NCI-H345 treated with DMSO at 0.1 percent for 48 hours (cell line): ENCODE results near the gene SLC25A21.
A peak's percentile ranks its signal among the peaks of the same experiment; 100 is the strongest.
"Not testable (repeated sequence)": the region's sequence is repeated elsewhere in the genome, so short reads cannot be mapped to it uniquely, and the experiment has no call there.

Experiments
- DNase-seq: peaks from one replicate; lab custom pipeline; 2025; ENCODE audit not compliant: unreplicated experiment; lab: John Stamatoyannopoulos, UW

Gene SLC25A21

DNA sequence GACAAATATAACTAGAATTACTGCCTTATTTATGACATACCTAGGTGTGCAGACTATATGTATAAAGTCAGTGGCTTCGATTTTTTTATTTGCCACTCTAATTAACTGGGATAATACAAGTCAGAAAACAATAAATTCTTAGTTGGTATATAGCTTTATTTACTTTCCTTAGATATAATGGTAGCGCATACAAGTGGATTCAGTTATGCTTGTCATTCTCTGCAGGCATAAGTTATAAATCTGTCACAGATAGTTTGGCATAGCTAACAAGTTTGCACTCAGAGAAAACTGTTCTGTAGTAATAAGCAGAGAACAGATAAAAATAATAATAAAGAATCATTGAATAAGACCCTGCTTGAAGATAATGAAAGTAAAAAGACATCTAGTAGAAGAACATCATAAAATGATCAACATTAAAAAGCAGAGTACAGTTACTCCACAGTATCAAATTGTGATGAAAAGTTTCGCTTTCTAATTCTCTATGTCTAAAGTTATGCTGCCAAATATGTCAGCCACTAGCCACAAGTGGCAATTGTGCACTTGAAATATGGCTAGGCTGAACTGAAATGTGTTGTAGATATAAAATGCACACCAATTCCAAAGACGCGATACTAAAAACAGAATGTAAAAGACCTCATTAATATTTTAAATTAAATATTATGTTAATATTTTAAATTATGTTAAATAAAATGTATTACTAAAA is 224.1 kb downstream of the SLC25A21 start:
- no peak for DNase-seq

DNA sequence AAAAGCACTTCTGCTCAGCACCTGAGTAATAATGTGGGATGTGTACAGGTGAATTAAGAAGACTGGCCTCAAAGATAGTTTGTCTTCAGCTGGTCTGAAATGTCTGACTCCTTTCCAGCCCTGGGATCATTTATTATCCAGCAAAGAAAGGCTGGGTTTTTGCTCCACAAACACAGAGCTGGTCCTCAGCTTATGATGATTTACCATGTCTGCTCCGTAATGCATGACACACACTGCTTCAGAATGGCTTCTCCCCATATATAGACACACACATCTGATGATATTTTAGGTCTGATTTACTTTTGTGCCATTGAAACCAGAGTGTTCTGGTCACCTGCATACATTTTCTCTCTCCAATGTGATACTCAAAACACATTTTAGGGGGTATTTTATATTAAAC is 225.0 kb downstream of the SLC25A21 start:
- DNase-seq = no peak

DNA sequence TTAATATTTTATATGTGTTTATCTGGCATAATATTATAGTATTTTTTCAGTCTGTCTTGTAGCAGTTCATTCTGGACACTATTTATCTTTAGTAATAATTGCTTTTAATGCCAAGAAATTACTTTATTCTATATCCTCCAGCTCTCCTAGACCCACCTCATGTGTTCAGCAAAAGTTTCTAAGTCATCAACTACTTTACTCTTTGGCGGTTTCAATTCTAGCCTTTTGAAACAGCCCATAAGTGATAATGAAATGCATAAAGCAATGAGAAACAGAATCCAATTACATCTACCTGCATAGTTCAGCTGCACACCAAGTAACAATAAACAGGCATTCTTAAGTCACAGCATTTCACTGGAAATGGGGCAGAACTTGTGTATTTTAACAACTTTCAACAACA is 225.5 kb downstream of the SLC25A21 start:
- no peak for DNase-seq

DNA sequence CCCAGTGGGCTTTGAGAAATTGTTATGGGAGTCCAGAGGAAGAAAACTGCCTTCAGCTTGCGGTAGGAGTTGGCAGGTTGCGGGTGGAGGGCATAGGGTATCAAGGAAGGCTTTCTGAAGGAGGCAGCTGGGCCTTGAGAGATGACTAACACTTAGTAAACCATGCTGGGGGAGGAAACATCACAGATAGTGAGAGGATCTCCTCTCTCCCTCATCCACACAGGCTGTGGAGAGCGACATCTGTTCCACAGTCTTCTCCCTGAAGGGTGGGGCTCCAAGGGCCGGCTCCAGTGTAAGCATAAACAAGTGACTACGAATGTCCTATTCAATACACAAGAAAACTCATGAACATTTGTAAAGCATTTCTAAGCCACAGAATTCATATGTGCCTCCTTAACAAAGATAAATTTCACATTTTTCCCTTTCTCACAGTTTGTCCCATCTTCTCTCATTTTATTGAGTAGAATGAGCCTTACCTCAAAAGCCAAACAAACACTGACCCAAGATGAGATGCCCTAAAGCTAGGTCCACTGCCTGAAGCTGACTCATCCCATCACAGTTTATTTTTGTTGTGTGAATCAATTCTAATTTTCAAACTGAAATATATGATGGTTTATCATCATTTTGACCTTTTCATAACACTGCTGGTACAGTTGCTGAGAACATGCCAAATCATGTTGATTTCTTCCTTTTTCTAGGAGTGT is 227.9 kb downstream of the SLC25A21 start:
- DNase-seq = no peak

DNA sequence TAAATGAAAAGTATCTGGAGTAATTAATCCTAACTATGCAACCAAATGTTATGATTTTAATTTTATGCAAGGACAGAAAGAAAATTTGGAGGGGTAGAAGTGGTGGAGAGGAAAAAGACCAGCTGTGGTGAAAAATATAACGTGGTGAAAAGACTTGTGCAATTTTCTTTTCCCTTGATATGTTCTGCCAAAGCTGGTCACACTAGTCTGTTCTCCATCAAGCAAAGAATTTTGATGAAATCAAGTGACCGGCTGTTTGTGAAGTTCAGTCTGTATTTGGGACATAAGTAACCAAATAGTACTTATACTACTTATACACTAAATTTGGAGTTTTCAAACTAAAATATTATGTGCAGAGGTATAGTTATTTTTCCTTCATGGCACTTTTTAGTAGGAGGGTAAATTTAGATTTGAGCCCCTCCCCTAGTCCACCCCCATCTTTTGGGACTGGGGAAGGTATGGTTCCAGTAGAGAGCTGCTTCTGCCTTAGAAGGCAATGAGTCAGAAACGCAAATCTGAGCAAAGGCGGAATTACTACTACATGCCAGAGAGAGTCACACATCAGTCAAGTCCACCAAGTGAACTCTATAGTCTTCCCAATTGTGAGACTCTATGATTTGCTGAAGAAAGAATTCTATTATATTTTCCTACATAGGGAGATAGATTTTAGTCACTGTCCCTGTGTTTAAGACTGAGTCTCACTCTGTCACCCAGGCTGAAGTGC is 229.7 kb downstream of the SLC25A21 start:
- no peak for DNase-seq

DNA sequence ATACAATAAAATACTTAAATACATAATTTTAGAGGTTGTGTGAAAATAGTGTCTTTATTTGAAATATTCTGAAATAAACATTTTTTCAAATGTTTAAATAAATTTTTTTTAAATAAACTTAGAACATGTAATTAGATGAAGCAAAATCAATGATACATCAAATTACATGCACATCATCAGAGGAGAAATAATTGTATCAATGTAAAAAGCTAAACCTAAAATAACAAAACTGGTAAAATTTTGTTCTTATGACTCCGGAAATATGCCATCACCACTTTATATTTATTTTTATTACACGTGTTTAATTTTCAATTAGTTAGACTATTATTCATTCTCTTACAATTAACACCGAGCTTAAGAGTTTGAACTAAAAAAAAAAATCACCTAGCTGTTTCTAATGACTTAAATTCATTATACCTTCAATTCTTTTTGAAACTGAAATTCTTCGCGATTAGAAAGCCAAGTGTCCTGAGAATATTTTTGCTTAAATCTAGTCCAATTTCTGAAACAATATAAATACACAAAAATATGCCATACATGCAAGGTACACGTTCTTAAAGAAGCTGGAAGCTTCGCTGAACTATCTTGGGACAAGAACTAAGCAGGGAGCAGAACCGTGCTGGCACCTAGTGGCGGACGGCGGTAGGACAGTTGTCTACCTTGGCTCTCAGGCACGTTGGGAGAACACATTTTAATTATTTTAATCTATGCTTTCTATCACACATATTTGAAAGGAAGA is 230.5 kb downstream of the SLC25A21 start:
- peak; percentile 49 for DNase-seq

DNA sequence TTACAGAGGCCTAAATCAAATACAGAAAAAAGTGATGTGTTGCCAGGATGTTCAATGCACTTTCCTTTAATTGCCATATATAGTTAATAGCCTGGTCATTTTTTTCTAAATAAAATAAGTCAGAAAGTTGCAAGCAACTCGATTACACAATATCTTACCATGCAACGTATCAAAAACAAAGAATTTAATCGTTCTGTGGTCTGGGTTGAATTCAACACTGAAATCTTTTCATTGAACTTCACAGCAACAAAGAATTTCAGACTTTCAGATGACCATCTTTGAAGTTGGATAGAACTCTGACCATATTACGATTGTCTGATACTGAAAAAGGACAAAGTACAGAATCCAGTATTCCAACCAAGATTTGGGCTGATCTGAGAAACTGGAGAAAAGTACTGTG is 231.9 kb downstream of the SLC25A21 start:
- DNase-seq = no peak

DNA sequence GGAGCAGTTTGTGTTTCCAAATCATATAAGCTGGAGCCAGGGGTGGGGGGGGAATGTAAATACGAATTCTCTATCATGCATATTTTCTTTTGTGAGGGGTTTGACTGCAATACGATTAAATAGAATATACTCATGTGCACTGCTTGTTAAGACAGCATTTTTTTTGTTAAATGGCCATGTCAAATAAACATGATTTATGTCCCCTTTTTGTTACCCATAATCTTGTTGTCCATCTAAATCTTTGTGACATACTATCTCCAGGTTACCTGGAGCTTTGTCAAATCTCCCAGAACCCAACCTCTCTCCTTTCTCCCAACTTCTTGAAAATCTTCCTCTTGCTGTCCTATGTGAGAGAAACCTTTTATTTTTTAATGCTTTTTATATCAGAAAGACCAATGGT is 233.1 kb downstream of the SLC25A21 start:
- DNase-seq = no peak

DNA sequence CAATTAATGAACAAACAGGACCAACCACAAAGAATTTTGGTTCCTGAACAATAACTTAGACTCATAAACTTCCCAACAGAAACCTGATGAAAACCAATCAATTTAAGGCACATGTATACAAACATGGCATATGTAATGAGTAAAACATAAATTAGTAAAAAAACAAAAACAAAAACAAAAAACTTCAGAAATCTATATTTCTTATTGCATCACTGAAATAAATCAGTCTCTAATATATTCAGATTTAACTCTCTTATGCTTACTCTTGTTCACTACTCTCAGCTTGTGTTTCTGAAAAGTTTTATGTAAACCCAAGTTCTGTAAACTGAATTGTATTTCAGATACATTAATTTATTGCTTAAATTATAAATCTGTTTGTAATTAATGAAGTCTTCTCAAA is 233.7 kb downstream of the SLC25A21 start:
- DNase-seq = no peak

DNA sequence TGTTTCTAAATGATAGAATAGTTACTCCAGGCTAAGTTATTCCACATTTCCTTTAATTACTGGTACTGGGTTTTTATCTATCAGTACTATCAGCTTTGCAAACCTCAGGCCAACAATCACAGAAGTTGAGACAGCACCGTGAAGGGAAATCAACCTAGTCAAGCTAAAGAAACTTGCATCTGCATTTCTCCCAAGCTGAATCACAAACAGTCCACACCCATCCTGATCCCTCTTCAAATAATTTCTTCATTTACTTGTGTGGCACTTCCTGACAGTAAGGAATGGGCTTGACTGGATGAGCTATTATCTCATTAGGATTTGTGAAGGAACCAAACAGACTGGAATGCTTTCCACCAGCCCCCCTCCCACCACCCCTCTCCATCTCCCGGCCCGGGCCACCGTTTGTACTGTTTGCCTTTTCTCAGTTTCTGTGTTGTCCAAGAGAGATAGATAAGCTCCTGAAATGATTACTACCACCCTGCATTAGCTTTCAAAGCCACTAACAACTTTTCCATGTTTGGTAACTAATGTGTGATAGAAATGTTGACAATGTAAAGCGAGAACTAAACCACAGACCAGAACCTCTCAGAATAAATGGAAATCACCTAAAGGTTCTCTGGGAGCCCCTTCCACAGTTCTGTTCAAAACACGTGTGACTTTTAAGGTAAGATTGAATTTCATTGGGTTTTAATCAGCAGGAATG is 236.3 kb downstream of the SLC25A21 start:
- no peak for DNase-seq

DNA sequence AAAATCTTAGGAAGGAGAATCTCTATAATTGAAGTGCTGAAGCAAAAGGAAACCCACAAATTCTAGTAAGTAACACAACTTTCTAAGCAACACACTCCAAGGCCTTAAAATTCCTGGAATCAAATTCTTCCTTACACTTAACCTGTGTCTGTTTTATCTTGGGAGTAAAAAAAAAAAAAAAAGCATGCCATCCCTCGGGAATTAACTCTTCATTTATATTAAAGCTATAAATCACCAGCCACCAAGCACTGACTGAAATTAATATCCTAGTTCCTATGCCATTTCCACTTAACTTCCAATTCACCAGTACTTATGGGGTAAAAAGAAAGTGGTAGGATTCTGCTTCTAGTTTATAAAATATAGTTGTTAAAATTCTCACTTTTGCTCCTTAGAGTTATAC is 238.1 kb downstream of the SLC25A21 start:
- no peak for DNase-seq

DNA sequence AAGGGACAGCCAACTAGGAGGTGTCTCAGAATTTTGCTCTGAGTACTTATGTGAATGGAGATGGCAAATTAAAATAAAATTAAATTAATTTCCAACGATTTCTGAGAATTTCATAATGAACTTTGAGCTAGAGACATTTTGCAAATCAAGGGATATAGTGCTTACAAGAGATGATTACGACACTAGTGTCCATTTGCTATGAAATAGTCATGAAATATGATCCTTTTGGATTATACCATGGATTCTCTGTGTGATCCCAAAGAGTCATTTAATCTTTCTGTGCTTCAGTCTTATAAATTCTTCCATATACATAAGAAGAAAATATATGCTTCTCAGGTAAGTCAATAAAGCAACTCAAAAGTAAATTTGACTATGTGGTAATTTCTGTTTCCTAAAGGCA is 240.6 kb downstream of the SLC25A21 start:
- no peak for DNase-seq

DNA sequence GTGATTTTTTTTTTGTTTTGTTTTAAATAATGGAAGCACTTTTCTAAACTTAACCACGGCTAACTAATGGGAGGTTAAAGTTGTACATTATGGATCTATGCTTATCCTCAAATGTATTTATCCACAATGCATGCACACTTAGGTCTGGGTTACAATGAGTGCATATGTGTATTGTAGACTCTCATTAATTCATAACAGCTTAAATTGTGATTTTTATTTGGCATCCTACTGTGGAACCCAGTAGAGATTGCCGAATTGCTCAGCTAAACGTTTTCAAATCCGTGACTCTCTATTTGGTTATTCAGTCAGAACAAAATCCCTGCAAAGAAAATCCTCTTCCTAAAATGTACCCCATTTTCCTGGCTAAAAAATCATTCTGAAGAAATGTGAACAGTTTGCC is 244.0 kb downstream of the SLC25A21 start:
- DNase-seq = no peak

DNA sequence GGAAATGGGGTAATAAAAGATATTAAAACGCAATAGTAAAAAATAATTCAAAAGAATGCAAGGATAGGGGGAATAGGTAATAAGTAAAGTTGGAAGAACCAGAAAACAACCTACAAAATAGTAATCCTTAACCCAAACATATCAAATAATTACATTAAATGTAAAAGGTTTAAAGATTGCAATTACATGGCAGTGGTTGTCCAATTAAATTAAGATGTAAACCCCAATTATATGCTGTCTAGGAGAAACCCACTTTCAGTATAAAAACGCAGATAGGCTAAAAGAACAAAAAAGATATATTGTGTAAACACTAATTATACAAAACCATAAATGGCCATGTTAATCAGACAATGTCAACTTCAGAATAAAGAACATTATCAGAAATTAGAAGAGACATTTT is 247.3 kb downstream of the SLC25A21 start:
- DNase-seq = no peak

DNA sequence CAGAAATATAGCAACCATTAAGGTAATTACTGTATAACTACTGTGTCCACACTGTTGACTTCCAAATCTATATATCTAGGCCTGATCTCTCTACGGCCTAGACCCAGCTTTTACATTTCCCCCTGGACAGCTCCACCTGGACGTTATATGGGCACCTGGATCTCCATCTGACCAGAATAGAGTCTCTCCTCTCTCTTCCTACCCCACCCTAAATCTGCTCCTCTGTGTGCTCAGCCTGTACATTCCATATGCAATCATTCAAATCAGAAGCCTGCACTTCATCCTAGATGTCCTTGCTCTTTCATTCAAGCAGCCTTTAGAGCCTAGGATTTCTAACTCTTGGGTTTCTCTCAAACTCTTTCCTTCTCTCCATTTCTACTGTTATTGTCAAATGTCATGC is 255.7 kb downstream of the SLC25A21 start:
- DNase-seq = no peak

DNA sequence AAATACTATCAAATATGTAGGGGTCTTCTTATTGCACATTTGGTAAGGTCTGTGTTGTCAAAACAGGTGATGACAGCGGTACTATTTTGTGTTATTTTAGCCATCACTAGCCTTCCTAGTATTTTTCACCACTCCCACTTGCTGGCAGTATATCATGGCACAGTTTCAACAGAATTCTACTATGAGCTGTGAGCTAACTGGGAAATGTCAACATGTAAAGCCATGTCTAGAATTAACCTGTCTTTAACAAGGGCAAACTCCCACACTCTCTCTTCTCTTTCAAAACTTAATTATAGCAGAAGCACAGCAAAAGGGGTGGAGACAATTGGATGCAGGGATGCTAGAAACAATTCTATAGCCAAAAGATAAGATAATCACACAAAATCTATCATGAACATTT is 257.3 kb downstream of the SLC25A21 start:
- no peak for DNase-seq

DNA sequence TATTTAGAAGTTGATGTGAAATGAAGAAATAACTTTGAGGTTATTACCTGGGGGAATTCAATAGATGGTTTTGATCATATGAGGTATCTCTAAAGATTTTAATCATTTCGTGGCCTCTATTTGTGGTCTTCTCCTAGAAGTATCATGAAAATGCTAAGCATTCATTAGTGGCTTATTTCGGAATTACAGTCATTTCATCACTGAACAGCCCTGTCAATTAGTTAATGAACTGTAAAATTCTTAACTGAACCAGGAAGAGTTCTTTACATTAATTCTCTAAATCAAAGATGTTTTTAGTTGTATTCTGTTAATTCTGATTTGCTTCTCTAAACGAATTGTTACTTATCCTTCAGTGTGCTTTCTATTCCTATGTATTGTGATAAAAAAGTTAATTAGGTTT is 261.8 kb downstream of the SLC25A21 start:
- DNase-seq = no peak

DNA sequence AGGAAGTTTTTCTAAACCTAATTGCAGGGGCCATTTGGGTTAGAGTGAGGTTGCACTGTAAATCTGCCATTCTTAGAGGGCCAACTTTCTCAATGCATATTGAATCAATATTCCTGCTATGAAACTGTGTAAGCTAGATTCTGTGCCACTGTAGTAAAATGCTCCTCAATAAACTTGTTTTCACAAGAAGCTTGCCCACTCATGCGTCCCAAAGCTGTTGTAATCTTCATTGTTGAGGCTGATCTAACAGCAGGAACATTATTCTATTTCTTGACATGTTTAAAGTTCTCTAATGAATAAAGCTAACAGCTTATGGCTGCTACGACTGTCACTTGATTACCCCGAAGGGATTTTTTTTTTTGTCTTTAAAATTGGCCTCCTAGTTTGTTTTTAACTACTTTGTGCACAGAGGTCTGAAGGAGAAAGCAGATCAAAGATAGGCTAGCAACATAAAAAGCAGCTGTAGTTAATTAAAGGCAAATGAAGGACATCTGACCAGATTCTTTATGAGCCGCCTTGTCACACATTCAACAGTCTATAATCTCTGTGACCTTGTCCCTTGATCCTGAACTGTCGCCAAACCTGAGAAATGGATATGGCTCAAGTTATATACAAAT is 267.0 kb downstream of the SLC25A21 start:
- DNase-seq = no peak

DNA sequence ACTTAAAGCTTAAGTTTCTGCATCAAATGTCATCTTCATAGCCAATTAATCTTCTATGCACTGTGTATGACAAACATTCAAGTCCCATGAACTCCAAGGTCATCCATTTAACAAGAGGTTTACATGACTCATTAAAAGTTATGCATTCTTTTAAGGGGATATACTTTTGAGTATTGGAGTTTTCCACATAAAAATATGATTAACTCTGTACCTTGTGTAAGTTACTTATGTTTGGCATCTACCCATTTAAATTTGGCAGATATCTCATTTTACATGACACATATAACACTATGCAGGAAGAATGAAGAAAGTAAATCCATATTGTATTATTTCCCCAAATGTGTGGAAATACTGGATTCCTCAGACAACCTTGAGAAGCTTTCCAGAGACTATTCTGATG is 270.5 kb downstream of the SLC25A21 start:
- no peak for DNase-seq

DNA sequence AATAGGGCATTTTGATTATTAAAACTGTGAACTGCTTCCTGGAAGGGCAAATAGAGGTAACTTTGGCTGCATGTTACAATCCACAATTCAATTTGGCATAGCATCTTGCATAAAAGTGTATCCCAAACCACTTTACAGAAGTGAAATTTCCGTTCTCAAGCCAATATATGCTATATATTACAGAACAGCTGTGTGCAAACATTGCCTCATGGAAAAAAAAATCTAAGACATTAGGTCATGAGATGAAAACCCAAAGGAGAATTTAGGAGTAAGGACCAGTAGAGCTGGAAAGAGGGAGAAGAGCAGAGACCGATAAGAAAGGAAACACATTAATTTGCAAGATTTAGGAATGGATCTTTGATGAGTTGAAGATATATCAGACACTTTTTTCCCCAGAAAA is 271.6 kb downstream of the SLC25A21 start:
- no peak for DNase-seq

DNA sequence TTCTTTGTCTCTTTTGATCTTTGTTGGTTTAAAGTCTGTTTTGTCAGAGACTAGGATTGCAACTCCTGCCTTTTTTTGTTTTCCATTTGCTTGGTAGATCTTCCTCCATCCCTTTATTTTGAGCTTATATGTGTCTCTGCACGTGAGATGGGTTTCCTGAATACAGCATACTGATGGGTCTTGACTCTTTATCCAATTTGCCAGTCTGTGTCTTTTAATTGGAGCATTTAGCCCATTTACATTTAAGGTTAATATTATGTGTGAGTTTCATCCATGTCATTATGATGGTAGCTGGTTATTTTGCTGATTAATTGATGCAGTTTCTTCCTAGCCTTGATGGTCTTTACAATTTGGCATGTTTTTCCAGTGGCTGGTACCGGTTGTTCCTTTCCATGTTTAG is 276.1 kb downstream of the SLC25A21 start:
- DNase-seq = not testable (repeated sequence)
